ENCODE data around the gene CD68.

Gene CD68

DNA sequence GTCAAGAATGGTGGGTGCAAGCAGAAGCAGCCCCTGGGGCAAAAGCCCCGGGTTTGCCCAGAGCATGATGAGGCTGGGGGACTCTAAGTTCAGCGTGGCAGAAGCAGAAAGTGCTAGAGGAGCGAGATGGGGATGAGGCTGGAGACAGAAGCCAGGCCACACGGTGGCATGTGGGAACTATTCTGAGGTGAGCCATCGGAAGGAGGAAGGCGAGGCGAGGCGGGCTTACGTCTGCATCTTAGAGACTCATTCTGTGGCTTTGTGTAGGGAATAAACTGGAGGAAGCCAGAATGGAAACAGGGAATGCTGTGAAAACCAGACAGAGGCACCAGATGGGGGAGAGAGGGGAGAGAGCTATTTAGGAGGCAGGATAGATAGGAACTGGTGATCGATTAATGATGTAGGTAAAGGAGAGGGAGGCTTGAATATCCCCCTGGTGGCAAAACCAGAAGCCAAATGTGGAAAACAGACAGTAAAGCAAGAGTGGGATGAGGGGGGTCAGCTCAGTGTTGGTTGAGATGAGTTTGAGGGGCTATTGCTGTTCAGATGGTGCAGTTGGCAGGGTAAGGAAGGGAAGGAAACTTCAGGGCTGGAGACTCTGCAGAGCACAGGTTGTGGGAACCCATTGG is 24.0 kb upstream of the CD68 start:
- TF ChIP-seq GATA1 (IDR thresholded peaks at IDR 0.05; ENCODE audit: low read depth, low read length) (no peak), POLR2A (IDR thresholded peaks at IDR 0.05; ENCODE audit: low read length) (no peak)
- no peak for DNase-seq

DNA sequence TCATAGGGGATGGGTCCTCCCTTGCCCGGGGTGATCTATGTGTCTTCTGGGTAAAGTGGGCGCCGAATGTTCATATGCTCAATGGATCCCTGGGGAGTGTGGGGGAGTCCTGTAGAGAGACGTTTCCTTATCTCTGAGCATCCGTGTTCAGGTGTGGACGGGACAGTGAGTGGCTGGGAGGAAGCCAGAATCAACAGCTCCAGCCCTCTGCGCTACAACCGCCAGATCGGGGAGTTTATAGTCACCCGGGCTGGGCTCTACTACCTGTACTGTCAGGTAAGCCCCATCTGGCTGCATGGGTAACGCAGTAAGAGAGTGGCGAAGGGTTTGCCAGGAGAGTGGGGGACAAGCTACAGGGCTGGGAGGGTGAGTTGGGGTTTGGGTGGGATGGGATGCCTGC is 22.8 kb upstream of the CD68 start:
- no peak for TF ChIP-seq GATA1 (IDR thresholded peaks at IDR 0.05; ENCODE audit: low read depth, low read length)
- no peak for TF ChIP-seq POLR2A (IDR thresholded peaks at IDR 0.05; ENCODE audit: low read length)
- no peak for DNase-seq

DNA sequence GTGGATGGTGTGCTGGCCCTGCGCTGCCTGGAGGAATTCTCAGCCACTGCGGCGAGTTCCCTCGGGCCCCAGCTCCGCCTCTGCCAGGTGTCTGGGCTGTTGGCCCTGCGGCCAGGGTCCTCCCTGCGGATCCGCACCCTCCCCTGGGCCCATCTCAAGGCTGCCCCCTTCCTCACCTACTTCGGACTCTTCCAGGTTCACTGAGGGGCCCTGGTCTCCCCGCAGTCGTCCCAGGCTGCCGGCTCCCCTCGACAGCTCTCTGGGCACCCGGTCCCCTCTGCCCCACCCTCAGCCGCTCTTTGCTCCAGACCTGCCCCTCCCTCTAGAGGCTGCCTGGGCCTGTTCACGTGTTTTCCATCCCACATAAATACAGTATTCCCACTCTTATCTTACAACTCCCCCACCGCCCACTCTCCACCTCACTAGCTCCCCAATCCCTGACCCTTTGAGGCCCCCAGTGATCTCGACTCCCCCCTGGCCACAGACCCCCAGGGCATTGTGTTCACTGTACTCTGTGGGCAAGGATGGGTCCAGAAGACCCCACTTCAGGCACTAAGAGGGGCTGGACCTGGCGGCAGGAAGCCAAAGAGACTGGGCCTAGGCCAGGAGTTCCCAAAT is 22.2 kb upstream of the CD68 start:
- DNase-seq = no peak
- TF ChIP-seq GATA1 (IDR thresholded peaks at IDR 0.05; ENCODE audit: low read depth, low read length) (no peak), POLR2A (IDR thresholded peaks at IDR 0.05; ENCODE audit: low read length) (no peak)

DNA sequence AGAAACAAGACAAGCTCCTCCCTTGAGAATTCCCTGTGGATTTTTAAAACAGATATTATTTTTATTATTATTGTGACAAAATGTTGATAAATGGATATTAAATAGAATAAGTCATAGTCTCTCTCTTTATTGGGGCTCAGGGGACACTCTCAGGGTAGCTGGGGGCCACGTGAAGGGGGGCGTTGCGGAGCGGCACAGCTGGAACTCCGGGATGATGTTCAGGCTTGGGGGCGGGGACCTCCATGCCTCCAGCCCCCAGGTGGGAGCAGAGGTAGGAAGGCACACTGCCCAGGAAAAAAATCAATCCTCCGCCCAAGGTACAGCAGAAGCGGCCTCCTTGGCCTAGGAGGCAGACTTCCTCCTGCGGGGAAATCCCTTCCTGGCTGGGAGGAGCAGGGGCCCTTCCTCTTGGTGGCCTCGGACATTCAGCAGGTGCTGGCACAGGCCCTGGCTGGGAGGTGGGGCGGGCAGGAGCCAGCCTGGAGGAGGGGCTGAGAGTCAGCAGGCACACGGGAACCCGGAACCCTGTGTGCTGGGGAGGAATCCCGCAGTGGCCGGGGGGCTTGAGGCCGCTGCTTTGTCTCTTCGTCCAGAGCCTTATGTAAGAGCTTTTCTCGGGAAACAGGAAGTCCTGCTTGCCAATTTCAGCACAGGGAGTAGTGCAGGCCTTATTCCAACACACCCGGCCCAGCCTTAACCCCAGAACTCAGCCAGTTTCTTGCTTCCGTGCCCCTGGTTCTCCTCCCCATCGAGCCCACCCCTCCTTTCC is 21.5 kb upstream of the CD68 start:
- no peak for DNase-seq
- TF ChIP-seq GATA1 (IDR thresholded peaks at IDR 0.05; ENCODE audit: low read depth, low read length) (no peak), POLR2A (IDR thresholded peaks at IDR 0.05; ENCODE audit: low read length) (peak; percentile 40)

DNA sequence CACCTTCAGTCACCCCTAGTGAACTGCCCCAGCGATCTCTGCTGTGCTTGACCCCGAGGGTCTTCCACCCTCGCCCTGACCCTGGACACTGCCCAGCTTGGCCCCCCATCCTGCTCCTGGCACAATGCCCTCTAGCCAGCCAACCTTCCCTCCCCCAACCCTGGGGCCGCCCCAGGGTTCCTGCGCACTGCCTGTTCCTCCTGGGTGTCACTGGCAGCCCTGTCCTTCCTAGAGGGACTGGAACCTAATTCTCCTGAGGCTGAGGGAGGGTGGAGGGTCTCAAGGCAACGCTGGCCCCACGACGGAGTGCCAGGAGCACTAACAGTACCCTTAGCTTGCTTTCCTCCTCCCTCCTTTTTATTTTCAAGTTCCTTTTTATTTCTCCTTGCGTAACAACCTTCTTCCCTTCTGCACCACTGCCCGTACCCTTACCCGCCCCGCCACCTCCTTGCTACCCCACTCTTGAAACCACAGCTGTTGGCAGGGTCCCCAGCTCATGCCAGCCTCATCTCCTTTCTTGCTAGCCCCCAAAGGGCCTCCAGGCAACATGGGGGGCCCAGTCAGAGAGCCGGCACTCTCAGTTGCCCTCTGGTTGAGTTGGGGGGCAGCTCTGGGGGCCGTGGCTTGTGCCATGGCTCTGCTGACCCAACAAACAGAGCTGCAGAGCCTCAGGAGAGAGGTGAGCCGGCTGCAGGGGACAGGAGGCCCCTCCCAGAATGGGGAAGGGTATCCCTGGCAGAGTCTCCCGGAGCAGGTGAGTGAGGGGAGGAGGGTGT is 20.7 kb upstream of the CD68 start, which contains the start of gene TNFSF13:
Gene TNFSF13 (plus strand): TSS at position 207 of the 776 bp plus-strand sequence. CDS start 290 bp downstream, at position 497.
- no peak for TF ChIP-seq GATA1 (IDR thresholded peaks at IDR 0.05; ENCODE audit: low read depth, low read length)
- no peak for TF ChIP-seq POLR2A (IDR thresholded peaks at IDR 0.05; ENCODE audit: low read length)
- no peak for DNase-seq

DNA sequence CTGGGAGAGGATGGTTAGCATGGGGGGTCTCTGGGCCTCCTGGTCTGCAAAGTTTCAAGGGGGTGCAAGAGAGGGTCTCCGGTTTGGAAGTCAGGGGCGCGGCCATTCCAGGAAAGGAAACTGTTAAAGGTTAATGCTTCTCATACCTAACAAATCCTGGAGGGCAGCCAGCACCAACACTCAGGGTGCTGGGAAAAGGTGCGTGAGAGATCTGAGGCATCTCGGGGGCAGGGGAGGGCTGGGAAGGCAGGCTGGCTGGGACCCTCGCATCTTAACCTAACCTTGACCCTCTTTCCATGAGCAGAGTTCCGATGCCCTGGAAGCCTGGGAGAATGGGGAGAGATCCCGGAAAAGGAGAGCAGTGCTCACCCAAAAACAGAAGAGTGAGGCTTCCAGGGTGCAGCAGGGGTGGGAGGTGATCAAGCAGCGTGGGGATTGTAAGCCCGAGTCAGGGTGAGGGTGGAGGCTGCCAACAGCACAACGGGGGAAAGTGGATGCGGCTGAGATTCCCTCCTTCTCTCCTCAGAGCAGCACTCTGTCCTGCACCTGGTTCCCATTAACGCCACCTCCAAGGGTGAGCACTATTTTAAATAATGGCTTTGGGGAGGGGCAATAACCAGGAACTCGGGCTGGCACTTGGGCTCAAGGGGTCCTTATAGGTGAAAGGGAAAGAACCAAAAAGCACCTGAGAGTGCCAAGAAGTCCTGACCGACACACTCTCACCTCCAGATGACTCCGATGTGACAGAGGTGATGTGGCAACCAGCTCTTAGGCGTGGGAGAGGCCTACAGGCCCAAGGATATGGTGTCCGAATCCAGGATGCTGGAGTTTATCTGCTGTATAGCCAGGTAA is 19.9 kb upstream of the CD68 start:
- DNase-seq = no peak
- TF ChIP-seq GATA1 (IDR thresholded peaks at IDR 0.05; ENCODE audit: low read depth, low read length) = no peak
- TF ChIP-seq POLR2A (IDR thresholded peaks at IDR 0.05; ENCODE audit: low read length) = no peak

DNA sequence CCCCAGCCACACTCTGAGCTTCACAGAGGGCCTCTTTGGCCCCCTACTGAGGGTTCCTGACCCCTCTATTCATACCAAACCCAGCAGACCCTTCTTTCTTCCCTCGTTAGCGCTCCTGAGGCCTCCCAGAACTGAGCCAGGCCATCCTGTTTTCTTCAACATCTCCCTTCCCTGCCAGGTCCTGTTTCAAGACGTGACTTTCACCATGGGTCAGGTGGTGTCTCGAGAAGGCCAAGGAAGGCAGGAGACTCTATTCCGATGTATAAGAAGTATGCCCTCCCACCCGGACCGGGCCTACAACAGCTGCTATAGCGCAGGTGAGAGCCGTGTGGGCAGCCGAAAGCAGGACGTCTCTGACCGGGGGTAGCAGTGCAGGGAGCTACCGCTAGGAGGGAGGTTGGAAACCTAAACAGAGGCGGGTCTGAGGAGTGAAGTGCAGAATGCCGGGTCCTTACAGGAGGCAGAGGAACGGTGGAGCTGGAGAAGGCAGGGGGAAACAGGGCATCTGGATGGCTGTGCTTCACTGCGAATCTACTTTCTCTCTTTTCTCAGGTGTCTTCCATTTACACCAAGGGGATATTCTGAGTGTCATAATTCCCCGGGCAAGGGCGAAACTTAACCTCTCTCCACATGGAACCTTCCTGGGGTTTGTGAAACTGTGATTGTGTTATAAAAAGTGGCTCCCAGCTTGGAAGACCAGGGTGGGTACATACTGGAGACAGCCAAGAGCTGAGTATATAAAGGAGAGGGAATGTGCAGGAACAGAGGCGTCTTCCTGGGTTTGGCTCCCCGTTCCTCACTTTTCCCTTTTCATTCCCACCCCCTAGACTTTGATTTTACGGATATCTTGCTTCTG is 19.0 kb upstream of the CD68 start:
- TF ChIP-seq GATA1 (IDR thresholded peaks at IDR 0.05; ENCODE audit: low read depth, low read length) = no peak
- TF ChIP-seq POLR2A (IDR thresholded peaks at IDR 0.05; ENCODE audit: low read length) = no peak
- peak; percentile 70 to 78 for DNase-seq

DNA sequence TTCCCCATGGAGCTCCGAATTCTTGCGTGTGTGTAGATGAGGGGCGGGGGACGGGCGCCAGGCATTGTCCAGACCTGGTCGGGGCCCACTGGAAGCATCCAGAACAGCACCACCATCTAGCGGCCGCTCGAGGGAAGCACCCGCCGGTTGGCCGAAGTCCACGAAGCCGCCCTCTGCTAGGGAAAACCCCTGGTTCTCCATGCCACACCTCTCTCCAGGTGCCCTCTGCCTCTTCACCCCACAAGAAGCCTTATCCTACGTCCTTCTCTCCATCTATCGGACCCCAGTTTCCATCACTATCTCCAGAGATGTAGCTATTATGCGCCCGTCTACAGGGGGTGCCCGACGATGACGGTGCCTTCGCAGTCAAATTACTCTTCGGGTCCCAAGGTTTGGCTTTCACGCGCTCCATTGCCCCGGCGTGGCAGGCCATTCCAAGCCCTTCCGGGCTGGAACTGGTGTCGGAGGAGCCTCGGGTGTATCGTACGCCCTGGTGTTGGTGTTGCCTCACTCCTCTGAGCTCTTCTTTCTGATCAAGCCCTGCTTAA is 18.3 kb upstream of the CD68 start:
- DNase-seq = peak; percentile 86 to 90
- TF ChIP-seq POLR2A (IDR thresholded peaks at IDR 0.05; ENCODE audit: low read length) (no peak), GATA1 (IDR thresholded peaks at IDR 0.05; ENCODE audit: low read depth, low read length) (no peak)

DNA sequence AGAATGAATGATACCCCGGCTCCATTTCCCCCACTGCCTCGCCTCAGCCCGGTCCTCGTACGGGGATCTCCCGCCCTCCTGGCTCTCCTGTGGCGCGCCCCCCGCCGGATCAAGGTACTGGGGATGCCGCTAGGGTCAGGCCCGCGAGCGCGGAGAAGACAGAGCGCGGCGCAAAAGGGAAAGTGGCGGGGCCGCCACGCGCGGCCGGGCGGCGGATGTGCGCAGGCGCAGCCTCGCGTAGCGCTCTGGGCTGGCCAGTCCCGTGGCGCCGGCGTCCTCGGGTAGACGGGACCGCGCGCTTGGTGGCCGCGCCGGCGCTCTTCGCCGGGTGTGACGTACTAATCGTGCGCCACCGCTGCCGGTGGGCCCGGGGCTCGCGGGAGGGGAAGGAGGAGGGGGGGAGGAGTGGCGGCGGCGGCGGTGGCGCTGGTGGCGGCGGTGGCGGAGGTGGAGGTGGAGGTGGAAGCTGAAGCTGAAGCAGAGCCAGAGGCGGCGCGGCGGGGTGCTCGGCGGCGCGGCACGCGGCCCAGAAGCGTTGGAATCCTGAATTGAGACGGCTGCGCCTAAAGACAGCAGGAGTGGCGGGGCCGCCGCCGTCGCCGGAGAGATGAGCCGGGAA is 17.7 kb upstream of the CD68 start, which contains the start of gene SENP3:
Gene SENP3 (plus strand): TSS at position 331 of the 619 bp plus-strand sequence. CDS start 1,158 bp downstream, outside the sequence.
- peak; percentile 71 for TF ChIP-seq POLR2A (IDR thresholded peaks at IDR 0.05; ENCODE audit: low read length)
- no peak for TF ChIP-seq GATA1 (IDR thresholded peaks at IDR 0.05; ENCODE audit: low read depth, low read length)
- peak; percentile 95 to 97 for DNase-seq

DNA sequence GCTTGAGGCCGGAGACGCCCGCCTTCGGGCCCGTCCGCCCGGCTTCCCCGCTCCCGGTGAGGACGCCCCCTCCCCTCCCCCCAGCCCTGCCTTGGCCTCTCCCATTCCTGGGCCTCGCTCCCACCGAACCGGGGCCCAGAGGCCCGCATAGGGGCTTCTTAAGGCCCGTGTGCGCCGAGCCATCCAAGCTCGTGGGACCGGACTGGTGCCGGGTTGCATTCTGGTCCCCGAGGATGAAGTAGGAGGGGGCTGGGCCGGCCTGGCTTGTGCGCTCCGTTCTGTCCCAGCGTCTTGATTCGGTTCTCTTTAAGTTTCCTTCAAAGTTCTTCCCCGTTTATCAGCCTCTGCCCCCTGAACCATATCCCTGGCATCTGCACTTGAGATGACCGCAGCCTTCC is 17.2 kb upstream of the CD68 start:
- TF ChIP-seq GATA1 (IDR thresholded peaks at IDR 0.05; ENCODE audit: low read depth, low read length) = no peak
- no peak for TF ChIP-seq POLR2A (IDR thresholded peaks at IDR 0.05; ENCODE audit: low read length)
- DNase-seq = peak; percentile 68 to 70

DNA sequence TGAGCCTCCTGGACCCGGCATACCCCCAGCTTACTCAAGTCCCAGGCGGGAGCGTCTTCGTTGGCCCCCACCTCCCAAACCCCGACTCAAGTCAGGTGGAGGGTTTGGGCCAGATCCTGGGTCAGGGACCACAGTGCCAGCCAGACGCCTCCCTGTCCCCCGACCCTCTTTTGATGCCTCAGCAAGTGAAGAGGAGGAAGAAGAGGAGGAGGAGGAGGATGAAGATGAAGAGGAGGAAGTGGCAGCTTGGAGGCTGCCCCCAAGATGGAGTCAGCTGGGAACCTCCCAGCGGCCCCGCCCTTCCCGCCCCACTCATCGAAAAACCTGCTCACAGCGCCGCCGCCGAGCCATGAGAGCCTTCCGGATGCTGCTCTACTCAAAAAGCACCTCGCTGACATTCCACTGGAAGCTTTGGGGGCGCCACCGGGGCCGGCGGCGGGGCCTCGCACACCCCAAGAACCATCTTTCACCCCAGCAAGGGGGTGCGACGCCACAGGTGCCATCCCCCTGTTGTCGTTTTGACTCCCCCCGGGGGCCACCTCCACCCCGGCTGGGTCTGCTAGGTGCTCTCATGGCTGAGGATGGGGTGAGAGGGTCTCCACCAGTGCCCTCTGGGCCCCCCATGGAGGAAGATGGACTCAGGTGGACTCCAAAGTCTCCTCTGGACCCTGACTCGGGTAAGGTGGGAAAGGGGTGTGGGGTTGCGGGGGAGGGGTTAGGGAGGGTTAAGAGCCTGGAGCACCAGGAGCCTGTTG is 16.1 kb upstream of the CD68 start:
- TF ChIP-seq GATA1 (IDR thresholded peaks at IDR 0.05; ENCODE audit: low read depth, low read length) = no peak
- no peak for TF ChIP-seq POLR2A (IDR thresholded peaks at IDR 0.05; ENCODE audit: low read length)
- DNase-seq = no peak

Data from erythroblast (primary cell).